HepG2 (cell line): Measurements from ENCODE around the gene CERT1. TPM values are rescaled to one million over a fixed set of nuclear protein-coding genes. Genes with fewer than 3 reads are reported as not detected.

Source experiments
- CBFB ChIP-seq: sonication (generic); formaldehyde crosslinking; IDR thresholded peaks from 2 replicates; pipeline ENCODE4 v1.4.0; 2020; ENCODE audit warnings: missing genetic modification reagents
- CEBPG ChIP-seq: IDR thresholded peaks from 2 replicates; pipeline ENCODE4 v1.6.1; 2016
- FOXA1 ChIP-seq, 2 experiments: fragments of 450-650 bp in 1 of 2; sonication (generic) in 1 of 2; formaldehyde crosslinking in 1 of 2; IDR thresholded peaks; 2 replicates each; pipeline versions ENCODE4 v1.4.0 to v1.6.1; 2016 to 2020; ENCODE audit warnings: missing genetic modification reagents in 1 of 2
- HOXD1 ChIP-seq: sonication (generic); formaldehyde crosslinking; IDR thresholded peaks from 2 replicates; pipeline ENCODE4 v1.5.0; 2020; ENCODE audit warnings: missing genetic modification reagents
- JUND ChIP-seq: sonication (generic); formaldehyde crosslinking; IDR thresholded peaks from 2 replicates; pipeline ENCODE4 v1.8.0; 2022; ENCODE audit warnings: mild to moderate bottlenecking, missing genetic modification reagents
- SIX4 ChIP-seq: sonication (generic); formaldehyde crosslinking; IDR thresholded peaks from 2 replicates; pipeline ENCODE4 v1.4.0; 2020; ENCODE audit warnings: missing genetic modification reagents
- TBX3 ChIP-seq: fragments of 450-650 bp; IDR thresholded peaks from 2 replicates; pipeline ENCODE4 v1.6.1; 2017; ENCODE audit warnings: antibody characterized with exemption, mild to moderate bottlenecking, inconsistent platforms, borderline replicate concordance
- ZBTB20 ChIP-seq: sonication (generic); formaldehyde crosslinking; IDR thresholded peaks from 2 replicates; pipeline ENCODE4 v1.8.1; 2023; ENCODE audit warnings: missing genetic modification reagents, low read depth, mild to moderate bottlenecking, borderline replicate concordance
- ZNF251 ChIP-seq: sonication (generic); formaldehyde crosslinking; IDR thresholded peaks from 2 replicates; pipeline ENCODE4 v1.9.0; 2021; ENCODE audit warnings: mild to moderate bottlenecking, missing genetic modification reagents
- ZNF260 ChIP-seq: sonication (generic); formaldehyde crosslinking; IDR thresholded peaks from 2 replicates; pipeline ENCODE4 v1.4.0; 2020; ENCODE audit warnings: missing genetic modification reagents, low read depth, mild to moderate bottlenecking, borderline replicate concordance
- ZNF3 ChIP-seq: IDR thresholded peaks from 2 replicates; pipeline ENCODE4 v1.7.0; 2017; ENCODE audit warnings: inconsistent platforms
- ZNF792 ChIP-seq: IDR thresholded peaks from 2 replicates; pipeline ENCODE4 v1.6.1; 2016
- polyA plus RNA-seq, 8 experiments: library from polyadenylated mRNA; depleted of rRNA in 3 of 8; stranded (reverse) in 7 of 8; unstranded in 1 of 8; fragments of >200 nt; fragmentation: Illumina TruSeq in 4 of 8; extraction: Trizol in 4 of 8; gene quantifications; 2 replicates each; pipeline versions ENCODE4 v1.2.1 to v1.2.3, GENCODE V29; 2011 to 2016; ENCODE audit warnings: low read depth in 4 of 8, missing spikeins in 1 of 8, mixed read lengths in 1 of 8; ENCODE audit not compliant: insufficient read depth in 1 of 8
- total RNA-seq, 5 experiments: library from RNA; depleted of rRNA; stranded (reverse); fragments of >200 nt; fragmentation: Illumina TruSeq; extraction: Trizol; gene quantifications; 2 replicates each; pipeline ENCODE4 v1.2.3, GENCODE V29; 2016; ENCODE audit warnings: low read depth in 1 of 5
- TF ChIP-seq, protein P1 (sequence below): sonication (generic); formaldehyde crosslinking; IDR thresholded peaks from 2 replicates; pipeline ENCODE4 v1.5.1; 2020; ENCODE audit warnings: mild to moderate bottlenecking, missing genetic modification reagents, borderline replicate concordance
- TF ChIP-seq, protein P2 (sequence below): sonication (generic); formaldehyde crosslinking; conservative IDR thresholded peaks from 2 replicates; pipeline ENCODE4 v1.4.0; 2020; ENCODE audit warnings: mild to moderate bottlenecking, missing genetic modification reagents, moderate library complexity
- TF ChIP-seq, protein P3 (sequence below): sonication (generic); formaldehyde crosslinking; IDR thresholded peaks from 2 replicates; pipeline ENCODE4 v1.4.0; 2020; ENCODE audit warnings: mild to moderate bottlenecking, missing genetic modification reagents

Gene CERT1
- total and polyA plus RNA-seq, 2 of the 13 experiments (the other 11 are each of a cell fraction or from before 2014, with no cell fraction given): 8.2 to 12.7 TPM

DNA sequence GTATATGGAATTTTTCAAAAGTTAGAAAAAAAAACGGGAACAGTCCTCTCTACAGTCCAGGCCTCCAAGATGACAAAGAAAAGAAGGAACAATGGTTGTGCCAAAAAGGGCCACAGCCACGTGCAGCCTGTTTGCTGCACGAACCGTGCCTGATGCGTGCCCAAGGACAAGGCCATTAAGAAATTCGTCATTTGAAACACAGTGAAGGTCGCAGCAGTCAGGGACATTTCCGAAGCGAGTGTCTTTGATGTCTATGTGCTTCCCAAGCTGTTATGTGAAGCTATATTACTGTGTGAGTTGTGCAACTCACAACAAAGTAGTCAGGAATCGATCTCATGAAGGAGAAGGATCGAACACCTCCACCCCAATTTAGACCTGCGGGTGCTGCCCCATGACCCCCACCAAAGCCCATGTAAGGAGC, 137.0 kb downstream of the CERT1 start (continued):
- TF ChIP-seq, protein P1, sequence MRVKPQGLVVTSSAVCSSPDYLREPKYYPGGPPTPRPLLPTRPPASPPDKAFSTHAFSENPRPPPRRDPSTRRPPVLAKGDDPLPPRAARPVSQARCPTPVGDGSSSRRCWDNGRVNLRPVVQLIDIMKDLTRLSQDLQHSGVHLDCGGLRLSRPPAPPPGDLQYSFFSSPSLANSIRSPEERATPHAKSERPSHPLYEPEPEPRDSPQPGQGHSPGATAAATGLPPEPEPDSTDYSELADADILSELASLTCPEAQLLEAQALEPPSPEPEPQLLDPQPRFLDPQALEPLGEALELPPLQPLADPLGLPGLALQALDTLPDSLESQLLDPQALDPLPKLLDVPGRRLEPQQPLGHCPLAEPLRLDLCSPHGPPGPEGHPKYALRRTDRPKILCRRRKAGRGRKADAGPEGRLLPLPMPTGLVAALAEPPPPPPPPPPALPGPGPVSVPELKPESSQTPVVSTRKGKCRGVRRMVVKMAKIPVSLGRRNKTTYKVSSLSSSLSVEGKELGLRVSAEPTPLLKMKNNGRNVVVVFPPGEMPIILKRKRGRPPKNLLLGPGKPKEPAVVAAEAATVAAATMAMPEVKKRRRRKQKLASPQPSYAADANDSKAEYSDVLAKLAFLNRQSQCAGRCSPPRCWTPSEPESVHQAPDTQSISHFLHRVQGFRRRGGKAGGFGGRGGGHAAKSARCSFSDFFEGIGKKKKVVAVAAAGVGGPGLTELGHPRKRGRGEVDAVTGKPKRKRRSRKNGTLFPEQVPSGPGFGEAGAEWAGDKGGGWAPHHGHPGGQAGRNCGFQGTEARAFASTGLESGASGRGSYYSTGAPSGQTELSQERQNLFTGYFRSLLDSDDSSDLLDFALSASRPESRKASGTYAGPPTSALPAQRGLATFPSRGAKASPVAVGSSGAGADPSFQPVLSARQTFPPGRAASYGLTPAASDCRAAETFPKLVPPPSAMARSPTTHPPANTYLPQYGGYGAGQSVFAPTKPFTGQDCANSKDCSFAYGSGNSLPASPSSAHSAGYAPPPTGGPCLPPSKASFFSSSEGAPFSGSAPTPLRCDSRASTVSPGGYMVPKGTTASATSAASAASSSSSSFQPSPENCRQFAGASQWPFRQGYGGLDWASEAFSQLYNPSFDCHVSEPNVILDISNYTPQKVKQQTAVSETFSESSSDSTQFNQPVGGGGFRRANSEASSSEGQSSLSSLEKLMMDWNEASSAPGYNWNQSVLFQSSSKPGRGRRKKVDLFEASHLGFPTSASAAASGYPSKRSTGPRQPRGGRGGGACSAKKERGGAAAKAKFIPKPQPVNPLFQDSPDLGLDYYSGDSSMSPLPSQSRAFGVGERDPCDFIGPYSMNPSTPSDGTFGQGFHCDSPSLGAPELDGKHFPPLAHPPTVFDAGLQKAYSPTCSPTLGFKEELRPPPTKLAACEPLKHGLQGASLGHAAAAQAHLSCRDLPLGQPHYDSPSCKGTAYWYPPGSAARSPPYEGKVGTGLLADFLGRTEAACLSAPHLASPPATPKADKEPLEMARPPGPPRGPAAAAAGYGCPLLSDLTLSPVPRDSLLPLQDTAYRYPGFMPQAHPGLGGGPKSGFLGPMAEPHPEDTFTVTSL: 0 out of 2 replicates have a peak, but pooled peaks have one; percentile 17
- TF ChIP-seq, protein P2, sequence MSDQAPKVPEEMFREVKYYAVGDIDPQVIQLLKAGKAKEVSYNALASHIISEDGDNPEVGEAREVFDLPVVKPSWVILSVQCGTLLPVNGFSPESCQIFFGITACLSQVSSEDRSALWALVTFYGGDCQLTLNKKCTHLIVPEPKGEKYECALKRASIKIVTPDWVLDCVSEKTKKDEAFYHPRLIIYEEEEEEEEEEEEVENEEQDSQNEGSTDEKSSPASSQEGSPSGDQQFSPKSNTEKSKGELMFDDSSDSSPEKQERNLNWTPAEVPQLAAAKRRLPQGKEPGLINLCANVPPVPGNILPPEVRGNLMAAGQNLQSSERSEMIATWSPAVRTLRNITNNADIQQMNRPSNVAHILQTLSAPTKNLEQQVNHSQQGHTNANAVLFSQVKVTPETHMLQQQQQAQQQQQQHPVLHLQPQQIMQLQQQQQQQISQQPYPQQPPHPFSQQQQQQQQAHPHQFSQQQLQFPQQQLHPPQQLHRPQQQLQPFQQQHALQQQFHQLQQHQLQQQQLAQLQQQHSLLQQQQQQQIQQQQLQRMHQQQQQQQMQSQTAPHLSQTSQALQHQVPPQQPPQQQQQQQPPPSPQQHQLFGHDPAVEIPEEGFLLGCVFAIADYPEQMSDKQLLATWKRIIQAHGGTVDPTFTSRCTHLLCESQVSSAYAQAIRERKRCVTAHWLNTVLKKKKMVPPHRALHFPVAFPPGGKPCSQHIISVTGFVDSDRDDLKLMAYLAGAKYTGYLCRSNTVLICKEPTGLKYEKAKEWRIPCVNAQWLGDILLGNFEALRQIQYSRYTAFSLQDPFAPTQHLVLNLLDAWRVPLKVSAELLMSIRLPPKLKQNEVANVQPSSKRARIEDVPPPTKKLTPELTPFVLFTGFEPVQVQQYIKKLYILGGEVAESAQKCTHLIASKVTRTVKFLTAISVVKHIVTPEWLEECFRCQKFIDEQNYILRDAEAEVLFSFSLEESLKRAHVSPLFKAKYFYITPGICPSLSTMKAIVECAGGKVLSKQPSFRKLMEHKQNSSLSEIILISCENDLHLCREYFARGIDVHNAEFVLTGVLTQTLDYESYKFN: peak; percentile 57
- TF ChIP-seq, protein P3, sequence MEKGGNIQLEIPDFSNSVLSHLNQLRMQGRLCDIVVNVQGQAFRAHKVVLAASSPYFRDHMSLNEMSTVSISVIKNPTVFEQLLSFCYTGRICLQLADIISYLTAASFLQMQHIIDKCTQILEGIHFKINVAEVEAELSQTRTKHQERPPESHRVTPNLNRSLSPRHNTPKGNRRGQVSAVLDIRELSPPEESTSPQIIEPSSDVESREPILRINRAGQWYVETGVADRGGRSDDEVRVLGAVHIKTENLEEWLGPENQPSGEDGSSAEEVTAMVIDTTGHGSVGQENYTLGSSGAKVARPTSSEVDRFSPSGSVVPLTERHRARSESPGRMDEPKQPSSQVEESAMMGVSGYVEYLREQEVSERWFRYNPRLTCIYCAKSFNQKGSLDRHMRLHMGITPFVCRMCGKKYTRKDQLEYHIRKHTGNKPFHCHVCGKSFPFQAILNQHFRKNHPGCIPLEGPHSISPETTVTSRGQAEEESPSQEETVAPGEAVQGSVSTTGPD (CRISPR knock-in tag): peak; percentile 91
- peak; percentile 38; the same call in 1 of the 2 replicates for TF ChIP-seq ZBTB20 (CRISPR knock-in tag)
- peak; percentile 50; the same call in 1 of the 2 replicates for TF ChIP-seq TBX3
- no peak for TF ChIP-seq ZNF3 (CRISPR knock-in tag)
- TF ChIP-seq HOXD1 (CRISPR knock-in tag): no peak
- no peak for TF ChIP-seq ZNF260
- 0 out of 2 replicates have a peak, but pooled peaks have one; percentile 45 for TF ChIP-seq ZNF792 (CRISPR knock-in tag)
- peak; percentile 81 for TF ChIP-seq CEBPG (CRISPR knock-in tag)
- 0 out of 2 replicates have a peak, but pooled peaks have one; percentile 23 for TF ChIP-seq SIX4 (CRISPR knock-in tag)
- TF ChIP-seq CBFB (CRISPR knock-in tag): no peak; the same call in 1 of the 2 replicates
- no peak for TF ChIP-seq FOXA1 (IDR thresholded peaks at IDR 0.05)
- 0 out of 2 replicates have a peak, but pooled peaks have one; percentile 32 for TF ChIP-seq FOXA1 (CRISPR knock-in tag; IDR thresholded peaks at IDR 0.05)
- 0 out of 2 replicates have a peak, but pooled peaks have one; percentile 12 for TF ChIP-seq JUND (CRISPR knock-in tag)
- TF ChIP-seq ZNF251 (CRISPR knock-in tag): no peak
